LoVo (cell line): ENCODE data around the gene ARF5.

Source experiments
- DNase-seq: peaks from one replicate; pipeline ENCODE4 v3.0.0-alpha.2; 2016; ENCODE audit warnings: low spot score

ARF5 gene

GRCh38 chr7:127635659-127636285 lies 47.6 kb downstream of the ARF5 start:
- DNase-seq, result no peak

DNA sequence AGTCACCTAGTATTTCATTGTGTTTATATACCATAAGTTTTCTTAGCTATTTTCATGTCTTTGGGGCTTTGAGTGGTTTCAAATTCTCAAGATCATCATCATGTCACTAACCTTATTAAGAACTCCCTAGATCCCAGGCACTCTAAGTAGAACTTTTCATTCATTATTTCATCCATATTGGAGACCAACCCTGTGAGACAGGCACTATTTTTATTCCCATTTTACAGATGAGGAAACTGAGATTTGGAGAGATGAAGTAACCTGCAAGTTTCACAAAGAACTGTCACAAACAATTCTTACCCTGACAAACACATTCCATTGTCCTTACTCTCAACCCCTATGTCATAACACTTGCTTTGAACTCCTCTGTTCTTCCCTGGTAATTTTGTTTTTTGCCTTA lies 50.0 kb downstream of the ARF5 start:
- DNase-seq, result no peak
